ENCODE measurements around the gene MAPK8IP1.

The MAPK8IP1 gene

GRCh38 chr11:45925550-45925949 is 40.1 kb downstream of the MAPK8IP1 start:
- no peak for DNase-seq (ENCODE audit: low read depth in 2 of 2, low spot score in 1 of 2)

GRCh38 chr11:45926001-45926401 is 40.5 kb downstream of the MAPK8IP1 start:
- no peak for DNase-seq (ENCODE audit: low read depth in 2 of 2, low spot score in 1 of 2)

- DNase-seq (ENCODE audit: low read depth in 2 of 2, low spot score in 1 of 2) = no peak
These were observed 41.3 kb downstream of the MAPK8IP1 start for GRCh38 chr11:45926536-45927331.

- no peak for DNase-seq (ENCODE audit: low read depth in 2 of 2, low spot score in 1 of 2)
These were observed 41.9 kb downstream of the MAPK8IP1 start for GRCh38 chr11:45927332-45927683.

GRCh38 chr11:45927684-45928413 is 42.4 kb downstream of the MAPK8IP1 start:
- DNase-seq (ENCODE audit: low read depth in 2 of 2, low spot score in 1 of 2) = no peak

GRCh38 chr11:45928535-45929215 is 43.2 kb downstream of the MAPK8IP1 start:
- no peak for DNase-seq (ENCODE audit: low read depth in 2 of 2, low spot score in 1 of 2)

GRCh38 chr11:45929486-45930030 is 44.1 kb downstream of the MAPK8IP1 start:
- DNase-seq (ENCODE audit: low read depth in 2 of 2, low spot score in 1 of 2) = no peak

GRCh38 chr11:45930031-45930794 is 44.8 kb downstream of the MAPK8IP1 start:
- DNase-seq (ENCODE audit: low read depth in 2 of 2, low spot score in 1 of 2) = no peak

GRCh38 chr11:45930951-45931570 is 45.6 kb downstream of the MAPK8IP1 start:
- no peak for DNase-seq (ENCODE audit: low read depth in 2 of 2, low spot score in 1 of 2)

- DNase-seq (ENCODE audit: low read depth in 2 of 2, low spot score in 1 of 2) = no peak
These were observed 46.3 kb downstream of the MAPK8IP1 start for GRCh38 chr11:45931739-45932138.

GRCh38 chr11:45932217-45932616 is 46.8 kb downstream of the MAPK8IP1 start:
- no peak for DNase-seq (ENCODE audit: low read depth in 2 of 2, low spot score in 1 of 2)

GRCh38 chr11:45933131-45933831 is 47.8 kb downstream of the MAPK8IP1 start:
- DNase-seq (ENCODE audit: low read depth in 2 of 2, low spot score in 1 of 2) = no peak

- DNase-seq (ENCODE audit: low read depth in 2 of 2, low spot score in 1 of 2) = no peak
These were observed 48.6 kb downstream of the MAPK8IP1 start for GRCh38 chr11:45933846-45934579.

- DNase-seq (ENCODE audit: low read depth in 2 of 2, low spot score in 1 of 2) = no peak
These were observed 49.3 kb downstream of the MAPK8IP1 start for GRCh38 chr11:45934580-45935318.

- DNase-seq (ENCODE audit: low read depth in 2 of 2, low spot score in 1 of 2) = no peak
These were observed 50.1 kb downstream of the MAPK8IP1 start for GRCh38 chr11:45935349-45936064.

GRCh38 chr11:45936511-45937054 is 51.1 kb downstream of the MAPK8IP1 start:
- DNase-seq (ENCODE audit: low read depth in 2 of 2, low spot score in 1 of 2) = no peak

- no peak for DNase-seq (ENCODE audit: low read depth in 2 of 2, low spot score in 1 of 2)
These were observed 52.5 kb downstream of the MAPK8IP1 start for GRCh38 chr11:45937916-45938315.

- no peak for DNase-seq (ENCODE audit: low read depth in 2 of 2, low spot score in 1 of 2)
These were observed 54.4 kb downstream of the MAPK8IP1 start for GRCh38 chr11:45939836-45940235.

Measured in stimulated activated CD8-positive, alpha-beta memory T cell treated with anti-CD3 and anti-CD28 coated beads, Interleukin-4, amount 100 ng/mL, for 4 hours (primary cell).